ENCODE results near the gene TMEM179.

DNA sequence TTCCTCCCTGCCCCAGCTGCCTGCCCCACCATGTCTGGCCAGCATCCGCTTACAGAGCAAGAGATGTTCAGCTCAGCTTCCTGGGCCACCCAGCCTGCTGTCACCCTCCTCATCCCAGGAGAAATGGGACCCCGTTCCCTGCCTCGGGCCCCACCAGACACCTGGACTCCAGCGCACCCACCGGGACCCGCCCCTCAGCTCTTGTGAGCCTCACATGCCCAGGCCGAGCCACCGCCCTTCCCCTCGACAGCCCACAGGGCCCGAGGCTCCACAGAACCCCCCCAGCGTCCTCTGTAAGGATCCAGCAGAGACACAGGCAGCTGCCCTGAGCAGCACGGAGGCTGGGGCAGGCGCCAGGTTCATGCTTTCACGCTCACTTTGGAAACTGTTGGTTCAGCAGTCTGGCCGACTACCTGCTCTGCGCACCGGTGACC is 43.4 kb downstream of the TMEM179 start:
- no peak for TF ChIP-seq CTCF (IDR thresholded peaks at IDR 0.05)
- no peak for TF ChIP-seq POLR2A (IDR thresholded peaks at IDR 0.05)
- TF ChIP-seq EP300 (IDR thresholded peaks at IDR 0.05): no peak
- no peak for TF ChIP-seq POLR2AphosphoS5 (IDR thresholded peaks at IDR 0.05)

All from upper lobe of left lung (tissue), 4 donors.